ENCODE measurements around the gene CHGA.

GRCh38 chr14:92971601-92972180 is 48.7 kb downstream of the CHGA start:
- TF ChIP-seq CTCF (IDR thresholded peaks at IDR 0.05 in 8 of 11, conservative IDR thresholded peaks at IDR 0.05 in 3 of 11): no peak
- TF ChIP-seq POLR2A (IDR thresholded peaks at IDR 0.05): no peak
- no peak for TF ChIP-seq POLR2AphosphoS5 (IDR thresholded peaks at IDR 0.05)
